Measurements from ENCODE around the gene PCGF3.

- TF ChIP-seq CTCF (conservative IDR thresholded peaks at IDR 0.05; ENCODE audit: low read depth, low read length) (no peak), EZH2phosphoT487 (IDR thresholded peaks at IDR 0.05; ENCODE audit: borderline replicate concordance, low read length) (no peak), EZH2 (IDR thresholded peaks at IDR 0.05; ENCODE audit: low read length, unreplicated experiment) (no peak)
Observed at GRCh38 chr4:733631-733980, 28.0 kb downstream of the PCGF3 start.
